HG03442 (cell line): Measurements from ENCODE around the gene PPM1G.

Experiments
- ATAC-seq: cut with Tn5 transposase; IDR thresholded peaks from one replicate; pipeline ENCODE4 v1.9.1; 2021; ENCODE audit warnings: mild to moderate bottlenecking, moderate library complexity; ENCODE audit not compliant: unreplicated experiment

The PPM1G gene

DNA sequence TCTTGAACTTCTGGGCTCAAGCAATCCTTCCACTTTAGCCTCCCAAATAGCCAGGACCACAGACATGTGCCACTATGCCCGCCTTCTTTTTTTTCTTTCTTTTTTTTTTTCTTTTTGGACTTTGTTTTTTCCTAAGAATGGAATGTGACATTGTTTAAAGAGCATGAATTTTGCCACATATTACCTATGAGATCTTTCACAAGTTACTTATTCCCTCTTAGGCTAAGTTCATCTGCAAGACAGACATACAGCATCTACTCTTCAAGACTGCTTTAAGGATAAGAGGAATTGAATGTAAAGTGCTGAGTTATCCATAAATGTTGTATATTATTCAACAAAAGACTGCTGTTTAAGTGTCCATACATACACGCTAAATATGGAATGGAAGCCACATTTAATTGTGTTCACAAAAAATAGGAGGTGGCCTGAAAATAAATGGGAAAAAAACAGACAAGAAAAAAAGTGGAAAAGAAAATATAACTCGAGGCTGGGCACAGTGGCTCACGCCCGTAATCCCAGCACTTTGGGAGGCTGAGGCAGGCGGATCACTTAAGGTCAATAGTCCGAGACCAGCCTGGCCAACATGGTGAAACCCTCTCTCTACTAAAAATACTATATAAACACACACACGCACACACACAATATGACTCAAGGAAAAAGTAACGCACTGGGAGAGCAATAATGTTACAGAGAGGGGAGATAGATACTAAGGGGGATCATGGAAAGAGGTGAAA, 3.2 kb upstream of the PPM1G start:
- ATAC-seq = no peak

- ATAC-seq = peak; percentile 29
Measured at GRCh38 chr2:27408601-27409320, 630 bp downstream of the PPM1G start.

- ATAC-seq = no peak
Measured at GRCh38 chr2:27407798-27408491, 1.4 kb downstream of the PPM1G start.

DNA sequence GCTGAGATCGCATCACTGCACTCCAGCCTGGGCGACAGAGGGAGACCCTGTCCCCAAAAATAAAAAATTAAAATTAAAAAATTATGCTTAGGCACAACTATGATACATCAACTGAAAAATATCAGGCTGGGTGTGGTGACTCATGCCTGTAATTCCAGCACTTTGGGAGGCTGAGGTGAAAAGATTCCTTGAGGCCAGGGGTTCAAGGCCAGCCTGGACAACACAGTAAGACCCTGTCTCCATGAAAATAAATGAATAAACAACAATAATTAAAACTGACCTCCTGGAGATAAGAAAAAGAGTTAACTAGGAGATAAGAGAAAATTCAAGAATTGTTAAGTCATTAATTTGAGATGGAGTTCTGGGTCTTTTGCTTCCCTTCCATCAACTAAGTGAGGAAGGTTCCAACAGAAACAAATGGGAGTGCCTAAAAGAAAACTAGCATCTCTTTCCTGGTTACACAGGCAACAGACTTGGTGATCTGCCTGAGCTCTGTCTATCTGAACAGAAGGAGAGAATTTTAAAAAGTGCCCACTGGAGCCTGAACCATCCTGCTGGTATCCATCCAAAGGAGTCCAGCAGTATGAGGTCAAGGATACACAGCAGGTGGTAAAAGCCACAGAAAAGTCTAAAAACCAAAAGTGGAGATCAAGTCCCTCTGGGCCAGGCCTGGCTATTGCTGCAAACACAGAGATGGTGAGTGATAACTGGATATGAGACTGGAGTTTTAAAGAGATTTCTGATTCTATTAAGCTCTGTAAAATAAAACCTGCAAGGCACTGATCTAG, 8.8 kb downstream of the PPM1G start:
- no peak for ATAC-seq

DNA sequence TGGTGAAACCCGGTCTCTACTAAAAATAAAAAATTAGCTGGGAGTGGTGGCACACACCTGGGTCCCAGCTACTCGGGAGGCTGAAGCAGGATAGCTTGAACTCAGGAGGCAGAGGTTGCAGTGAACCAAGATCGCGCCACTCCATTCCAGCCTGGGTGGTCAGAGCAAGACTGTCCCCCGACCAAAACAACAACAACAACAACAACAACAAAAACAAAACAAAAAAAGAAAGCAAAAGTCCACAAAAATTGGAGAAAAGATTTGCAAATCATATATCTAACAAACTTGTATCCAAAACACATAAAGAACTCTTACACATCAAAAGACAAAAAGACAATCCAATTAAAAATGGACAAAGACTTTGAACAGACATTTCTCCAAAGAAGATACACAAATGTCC, 10.4 kb downstream of the PPM1G start:
- no peak for ATAC-seq

DNA sequence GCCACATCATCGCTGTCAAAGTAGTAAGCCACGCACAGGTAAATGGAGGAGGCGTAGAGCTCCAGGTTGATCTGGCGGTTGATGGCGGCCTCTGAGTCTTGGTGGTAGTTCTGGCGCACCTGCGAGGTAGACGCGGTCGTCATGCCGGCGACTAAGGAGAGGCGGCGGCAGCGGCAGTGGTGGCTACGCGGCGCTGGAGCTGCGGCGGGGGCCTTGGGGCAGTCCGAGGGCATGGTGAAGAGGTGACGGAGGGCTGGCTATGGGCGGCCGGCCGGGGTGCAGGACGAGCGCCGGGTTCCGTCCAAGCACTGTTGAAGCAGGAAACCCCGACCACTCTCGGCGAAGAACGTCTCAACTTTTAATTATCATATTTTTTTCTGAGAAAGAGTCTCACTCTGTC, 16.2 kb downstream of the PPM1G start:
- ATAC-seq = no peak

GRCh38 chr2:27390822-27391679, 18.3 kb downstream of the PPM1G start:
- ATAC-seq = no peak

GRCh38 chr2:27381577-27382181, 27.7 kb downstream of the PPM1G start:
- no peak for ATAC-seq

DNA sequence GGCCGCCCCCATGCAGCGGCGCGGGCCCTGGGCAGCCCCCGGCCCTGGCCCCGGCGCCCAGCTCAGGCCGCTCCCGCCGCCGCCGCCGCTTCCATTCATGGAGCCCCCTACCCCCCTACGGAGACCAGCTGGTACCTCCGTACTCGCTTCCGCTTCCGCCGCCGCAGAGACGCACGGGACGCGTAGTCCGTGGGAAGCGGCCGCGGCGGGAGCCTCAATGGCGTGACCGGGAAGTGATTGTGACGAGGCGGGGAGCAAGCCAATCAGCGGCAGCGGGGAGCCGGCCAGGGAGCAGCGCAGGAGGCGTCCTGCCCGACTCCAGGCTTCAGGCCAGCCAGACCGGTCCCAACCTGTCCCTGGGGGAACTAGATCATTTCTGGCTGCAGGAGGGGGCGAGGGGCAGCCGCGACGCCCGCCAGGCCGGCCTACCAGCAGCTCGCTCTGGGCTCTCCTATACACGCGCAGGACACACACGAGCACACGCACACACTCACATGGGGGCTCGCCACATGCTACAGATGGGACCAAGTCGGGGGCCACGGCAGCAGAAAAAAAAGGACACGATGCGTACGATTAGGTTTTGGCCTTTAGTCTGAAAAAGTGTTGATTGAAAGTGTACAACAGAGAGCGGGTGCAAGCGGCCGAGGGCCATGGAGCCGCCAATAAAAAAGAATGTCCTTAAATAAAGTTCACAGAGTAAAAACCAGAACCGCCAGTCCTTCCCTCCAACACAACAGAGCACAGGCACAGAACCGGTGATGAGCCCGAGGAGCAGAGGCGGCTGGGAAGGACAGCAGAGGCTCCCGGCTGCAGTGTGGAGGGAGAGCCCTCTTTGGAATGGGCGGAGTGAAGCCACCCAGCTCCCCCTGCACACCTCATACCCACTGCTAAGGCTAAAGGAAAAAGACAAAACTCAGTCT, 28.5 kb downstream of the PPM1G start, which contains the start of gene ZNF513:
ZNF513 (minus strand) TSS at position 109 of the 920 bp plus-strand sequence. CDS start 208 bp downstream, outside the sequence.
- peak; percentile 84 for ATAC-seq

DNA sequence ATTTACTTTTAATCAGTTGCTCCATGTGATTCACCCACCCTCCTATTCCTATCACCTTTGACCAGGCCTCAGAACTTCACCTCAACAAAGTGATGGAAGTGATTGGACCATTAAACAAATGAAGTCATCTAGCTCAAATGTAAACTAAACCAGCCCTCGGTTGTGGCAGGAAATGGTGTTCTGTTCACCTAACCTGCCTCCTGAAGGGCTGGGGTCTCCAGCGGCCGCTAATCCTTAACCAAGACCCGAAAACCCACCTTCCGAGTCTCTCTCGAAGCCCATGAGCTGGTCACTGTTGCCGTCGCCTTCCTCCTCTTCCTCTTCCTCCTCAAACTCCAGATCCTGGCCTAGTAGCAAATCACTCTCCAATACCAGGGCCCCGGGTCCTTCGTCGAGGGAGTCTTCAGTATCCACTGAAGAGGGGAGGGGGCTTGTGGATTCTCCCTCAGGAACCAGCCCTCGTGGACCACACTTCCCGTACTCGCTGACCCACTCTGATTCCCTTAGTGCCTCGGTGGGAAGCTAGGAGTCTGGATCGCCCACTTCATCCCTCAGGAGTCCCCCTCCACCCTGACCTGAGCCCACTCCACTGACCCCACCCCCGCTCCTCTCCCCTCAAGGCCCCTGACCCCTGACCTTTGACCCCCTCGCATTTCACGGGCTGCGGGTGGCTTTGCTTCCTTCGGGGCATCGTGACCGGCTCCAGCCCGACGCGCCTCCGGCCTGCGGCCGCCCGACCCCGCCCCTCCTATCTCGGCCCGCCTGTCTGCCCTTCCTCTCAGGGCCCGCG, 29.4 kb downstream of the PPM1G start:
- peak; percentile 22 for ATAC-seq

GRCh38 chr2:27379383-27379835, 30.0 kb downstream of the PPM1G start:
- ATAC-seq = no peak

DNA sequence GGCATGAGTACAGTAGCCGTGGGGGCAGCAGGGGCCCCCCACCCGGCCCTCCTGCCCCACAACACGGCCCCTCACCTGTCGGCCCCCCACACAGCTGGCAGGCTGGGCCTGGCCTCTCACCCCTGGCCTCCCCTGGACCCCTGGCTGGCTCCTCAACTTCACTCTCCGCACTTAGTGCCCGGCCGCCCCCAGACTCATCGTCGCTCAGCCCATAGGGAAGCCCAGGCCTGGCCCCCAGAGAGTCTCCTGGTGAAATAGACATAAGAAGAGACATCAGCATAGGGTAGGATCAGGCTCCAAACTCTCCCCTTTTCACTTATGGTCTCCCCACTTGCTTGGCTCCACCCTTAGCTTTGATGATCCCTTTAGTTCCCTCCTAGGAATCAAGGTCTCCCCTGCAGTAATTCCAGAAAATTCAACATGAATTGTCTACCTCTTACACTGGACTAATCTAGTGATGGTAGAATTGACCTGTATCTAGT, 30.5 kb downstream of the PPM1G start:
- ATAC-seq = no peak

GRCh38 chr2:27378096-27378808, 31.1 kb downstream of the PPM1G start:
- no peak for ATAC-seq

DNA sequence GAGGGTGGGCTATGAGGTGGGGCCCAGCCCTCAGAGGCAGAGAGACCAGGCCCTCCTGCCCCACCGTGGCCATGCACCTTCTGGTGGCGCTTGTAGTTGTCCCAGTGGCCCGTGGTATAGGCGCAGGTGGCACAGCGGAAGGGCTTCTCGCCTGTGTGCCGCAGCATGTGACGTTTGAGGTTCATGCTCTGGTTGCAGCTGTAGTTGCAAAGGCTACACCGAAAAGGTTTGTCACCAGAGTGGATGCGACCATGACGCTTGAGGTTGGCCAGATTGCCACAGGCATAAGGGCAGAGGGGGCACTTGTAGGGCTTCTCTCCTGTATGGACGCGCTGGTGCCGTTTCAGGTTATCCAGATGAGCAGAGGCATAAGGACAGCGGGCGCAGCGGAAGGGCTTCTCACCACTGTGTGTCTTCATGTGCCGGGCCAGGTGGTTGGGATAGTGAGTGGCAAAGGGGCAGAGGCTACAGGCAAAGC, 31.7 kb downstream of the PPM1G start:
- no peak for ATAC-seq

GRCh38 chr2:27376866-27377617, 32.3 kb downstream of the PPM1G start:
- ATAC-seq = no peak
